ENCODE results near the gene ABCC1.

GRCh38 chr16:15949210-15950160 lies at the start of gene ABCC1:
- TF ChIP-seq POLR2A (IDR thresholded peaks at IDR 0.05): no peak
- peak in 1 of 4 experiments; percentile 5 for TF ChIP-seq CTCF (IDR thresholded peaks at IDR 0.05)
